GM19463 (cell line): ENCODE measurements around the gene RACGAP1.
A peak's percentile ranks its signal among the peaks of the same experiment; 100 is the strongest.

Source experiments
- ATAC-seq: cut with Tn5 transposase; IDR thresholded peaks from one replicate; pipeline ENCODE4 v1.9.1; 2021; ENCODE audit warnings: mild to moderate bottlenecking, moderate library complexity; ENCODE audit not compliant: unreplicated experiment

RACGAP1 gene, protein sequence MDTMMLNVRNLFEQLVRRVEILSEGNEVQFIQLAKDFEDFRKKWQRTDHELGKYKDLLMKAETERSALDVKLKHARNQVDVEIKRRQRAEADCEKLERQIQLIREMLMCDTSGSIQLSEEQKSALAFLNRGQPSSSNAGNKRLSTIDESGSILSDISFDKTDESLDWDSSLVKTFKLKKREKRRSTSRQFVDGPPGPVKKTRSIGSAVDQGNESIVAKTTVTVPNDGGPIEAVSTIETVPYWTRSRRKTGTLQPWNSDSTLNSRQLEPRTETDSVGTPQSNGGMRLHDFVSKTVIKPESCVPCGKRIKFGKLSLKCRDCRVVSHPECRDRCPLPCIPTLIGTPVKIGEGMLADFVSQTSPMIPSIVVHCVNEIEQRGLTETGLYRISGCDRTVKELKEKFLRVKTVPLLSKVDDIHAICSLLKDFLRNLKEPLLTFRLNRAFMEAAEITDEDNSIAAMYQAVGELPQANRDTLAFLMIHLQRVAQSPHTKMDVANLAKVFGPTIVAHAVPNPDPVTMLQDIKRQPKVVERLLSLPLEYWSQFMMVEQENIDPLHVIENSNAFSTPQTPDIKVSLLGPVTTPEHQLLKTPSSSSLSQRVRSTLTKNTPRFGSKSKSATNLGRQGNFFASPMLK

DNA sequence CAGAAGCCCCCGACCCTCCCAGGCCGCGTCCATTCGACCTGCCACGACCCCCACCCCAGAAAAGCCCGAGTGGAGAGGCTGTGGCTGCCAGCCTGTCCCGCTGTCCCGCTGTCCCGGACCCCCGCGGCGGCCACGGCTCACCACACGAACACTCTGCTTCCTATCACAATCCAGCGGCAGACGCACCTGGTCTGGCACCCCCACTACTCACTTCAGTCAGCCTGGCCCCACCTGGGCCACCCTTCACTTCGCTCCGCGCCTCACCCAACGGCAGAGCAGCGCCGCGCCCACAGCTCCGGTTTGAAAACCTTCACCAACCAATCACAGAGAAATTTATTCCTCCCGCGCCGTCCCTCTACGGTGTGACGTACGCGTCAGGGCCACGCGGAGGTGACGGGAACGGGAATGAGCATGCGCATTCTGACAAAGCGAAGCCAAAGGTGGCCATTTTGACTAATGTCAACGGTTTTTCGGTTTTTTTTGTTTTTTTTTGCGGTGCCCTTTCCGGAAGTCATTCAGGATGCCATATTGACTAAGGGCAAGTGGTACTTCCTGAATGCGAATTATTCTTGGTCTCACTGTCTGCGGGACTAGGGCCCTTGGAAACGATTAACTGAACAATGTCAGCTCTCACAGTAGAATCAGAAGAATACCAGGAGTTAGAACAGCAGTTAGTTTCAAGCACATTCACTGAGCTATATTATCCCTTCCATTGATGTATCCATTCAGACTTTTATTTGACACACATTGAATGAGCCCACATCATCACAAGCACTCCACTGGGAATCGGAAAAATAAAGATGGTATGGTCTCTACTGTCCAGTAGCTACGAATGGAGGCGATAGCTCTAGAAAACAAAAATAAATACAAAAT is at the start of gene RACGAP1:
Gene RACGAP1 (minus strand): TSS at position 308 of the 873 bp plus-strand sequence. CDS start 8,779 bp downstream, outside the sequence.
- ATAC-seq, result peak; percentile 98

DNA sequence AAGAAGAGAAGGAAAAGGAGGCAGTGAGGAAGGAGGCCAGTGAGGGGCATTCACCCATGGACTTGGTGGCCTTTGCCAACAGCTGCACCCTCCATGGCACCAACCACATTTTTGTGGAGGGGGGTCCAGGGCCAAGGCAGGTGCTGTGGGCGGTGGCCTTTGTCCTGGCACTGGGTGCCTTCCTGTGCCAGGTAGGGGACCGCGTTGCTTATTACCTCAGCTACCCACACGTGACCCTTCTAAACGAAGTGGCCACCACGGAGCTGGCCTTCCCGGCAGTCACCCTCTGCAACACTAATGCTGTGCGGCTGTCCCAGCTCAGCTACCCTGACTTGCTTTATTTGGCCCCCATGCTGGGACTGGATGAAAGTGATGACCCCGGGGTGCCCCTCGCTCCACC is 48.4 kb upstream of the RACGAP1 start:
- ATAC-seq, result no peak

DNA sequence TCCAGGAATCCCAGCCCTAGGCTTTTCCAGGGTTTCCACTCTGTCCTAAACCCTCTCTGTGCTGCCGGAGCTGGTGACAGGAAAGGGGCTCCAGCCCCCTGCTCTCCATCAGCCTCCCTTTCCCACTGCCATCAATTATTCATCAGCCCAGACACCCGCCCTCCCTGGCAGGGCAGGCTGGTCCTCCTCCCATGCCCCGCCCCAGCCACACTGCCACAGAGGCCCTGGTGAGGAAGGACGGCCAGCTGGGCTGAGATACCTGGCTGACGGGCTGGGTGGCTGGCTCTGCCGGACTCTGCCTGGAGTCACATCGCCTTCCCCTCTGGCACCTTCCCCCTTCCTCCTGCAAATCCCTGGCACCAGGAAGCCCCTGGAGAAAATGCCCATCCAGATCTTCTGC is 47.9 kb upstream of the RACGAP1 start:
- ATAC-seq, result no peak

DNA sequence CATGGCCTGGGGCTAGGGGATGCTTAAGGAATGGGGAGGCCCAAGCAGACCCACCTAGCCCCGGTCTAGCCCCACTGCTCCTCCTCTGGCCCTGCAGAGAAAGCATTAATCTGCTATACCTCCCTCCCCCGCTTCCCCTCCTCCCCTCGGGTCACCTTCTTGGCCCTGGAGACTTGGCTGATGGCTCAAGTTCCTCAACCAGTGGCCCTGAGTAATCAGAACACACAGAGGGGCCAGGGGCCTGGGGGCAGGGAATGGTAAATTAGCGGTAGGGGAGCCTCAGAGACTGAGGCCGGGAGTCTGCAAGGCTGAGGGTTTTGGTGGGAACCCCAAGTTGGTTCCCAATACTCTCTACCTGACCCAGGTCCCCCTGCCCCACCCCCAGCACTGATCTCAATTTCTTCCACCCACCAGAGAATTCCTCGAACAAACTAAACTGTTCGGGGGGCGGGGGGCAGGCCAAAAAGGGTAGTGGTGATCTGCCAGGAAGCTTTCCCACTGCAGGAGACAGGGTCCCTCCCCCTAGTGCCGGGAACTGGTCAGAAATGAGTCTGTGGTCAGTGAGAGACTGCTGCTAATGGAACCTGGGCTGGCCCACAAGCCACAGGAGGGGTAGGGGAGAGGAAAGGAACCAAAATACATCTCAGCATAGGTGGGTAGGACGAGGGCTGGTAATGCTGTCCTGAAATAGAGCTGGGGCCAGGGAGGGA is 47.1 kb upstream of the RACGAP1 start:
- ATAC-seq, result no peak

DNA sequence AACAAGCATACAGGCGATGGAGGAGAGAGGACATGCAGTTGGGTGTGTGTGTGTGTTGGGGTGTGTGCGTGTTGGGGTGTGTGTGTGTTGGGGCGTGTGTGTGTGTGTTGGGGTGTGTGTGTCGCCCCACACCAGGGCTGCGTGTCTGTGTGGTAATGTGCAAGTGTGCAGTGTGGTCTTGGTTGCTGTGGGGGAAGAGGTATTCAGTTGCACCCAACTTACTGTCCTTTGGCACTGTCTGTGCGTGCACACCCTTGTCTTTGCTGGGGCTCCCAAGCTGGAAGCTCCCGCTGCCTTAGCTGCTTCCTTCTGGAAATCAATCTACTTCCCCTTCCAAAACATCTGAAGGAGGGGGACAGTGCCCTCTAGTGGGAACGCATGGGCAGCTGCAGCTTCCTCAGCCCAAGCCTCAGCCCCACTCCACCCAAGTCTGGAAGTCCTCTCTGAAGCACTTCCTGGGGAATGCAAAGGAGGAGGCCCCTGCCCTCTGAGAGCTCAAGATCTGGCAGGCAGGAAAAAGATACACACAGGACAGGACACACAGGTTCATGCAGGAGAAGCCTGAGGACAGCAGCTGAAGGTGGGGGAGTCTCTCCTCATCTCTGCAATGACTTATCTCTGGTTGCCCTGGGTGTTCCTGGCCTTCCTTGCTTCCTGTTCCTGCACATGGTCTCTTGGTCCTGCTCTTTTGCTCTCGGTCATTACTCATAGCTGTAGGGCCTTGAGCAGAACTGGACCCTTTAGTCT is 45.2 kb upstream of the RACGAP1 start:
- no peak for ATAC-seq

DNA sequence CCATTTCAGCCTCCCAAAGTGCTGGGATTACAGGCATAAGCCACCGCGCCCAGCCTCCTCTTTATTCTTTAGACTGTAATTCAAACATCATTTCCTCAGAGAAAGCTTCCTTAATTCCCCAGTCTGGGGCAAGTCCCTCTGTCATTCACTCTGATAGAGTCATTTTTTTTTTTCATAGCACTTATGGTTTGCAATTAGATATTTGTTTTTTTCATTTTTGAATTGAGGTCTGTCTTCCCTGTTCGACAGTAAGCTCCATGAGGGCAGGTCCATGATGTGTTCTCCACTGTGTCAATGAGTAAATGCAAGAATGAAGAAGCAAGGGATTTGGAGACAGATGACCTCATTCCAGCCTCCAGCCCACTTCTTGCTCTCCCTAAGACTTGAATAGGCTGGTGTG is 44.2 kb upstream of the RACGAP1 start:
- ATAC-seq, result no peak

DNA sequence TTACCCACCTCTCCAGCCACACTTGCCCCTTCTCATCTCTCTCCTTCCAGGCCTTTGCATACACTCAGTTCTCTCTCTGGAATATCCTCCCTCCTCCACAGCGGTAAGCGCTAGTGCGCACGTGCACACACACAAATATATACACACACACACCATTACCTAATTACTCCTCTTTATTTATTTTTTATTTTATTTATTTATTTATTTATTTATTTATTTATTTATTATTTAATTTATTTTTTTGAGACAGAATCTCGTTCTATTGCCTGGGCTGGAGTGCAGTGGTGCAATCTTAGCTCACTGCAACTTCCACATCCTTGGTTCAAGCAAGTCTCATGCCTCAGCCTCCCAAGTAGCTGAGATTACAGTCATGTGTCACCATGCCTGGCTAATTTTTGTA is 43.8 kb upstream of the RACGAP1 start:
- no peak for ATAC-seq

DNA sequence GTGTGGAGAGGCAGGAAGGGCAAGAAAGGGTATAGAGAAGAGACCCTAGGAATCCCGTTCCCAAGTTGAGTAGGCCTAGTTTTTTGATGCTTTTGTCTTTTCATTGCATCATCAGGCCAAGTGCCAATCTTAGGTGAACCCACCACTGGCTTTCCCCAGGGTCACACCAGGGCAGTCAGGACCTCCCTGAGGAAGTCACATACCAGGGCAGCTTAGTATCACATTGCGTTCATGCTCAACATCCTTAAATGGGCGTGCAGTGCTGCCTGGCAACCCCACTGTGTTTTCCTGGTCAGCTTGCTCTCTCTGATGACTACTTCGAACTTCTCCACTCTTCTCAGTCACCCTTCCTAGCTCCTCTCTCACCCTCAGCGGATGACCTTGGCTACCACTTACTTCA is 41.1 kb upstream of the RACGAP1 start:
- ATAC-seq, result no peak

DNA sequence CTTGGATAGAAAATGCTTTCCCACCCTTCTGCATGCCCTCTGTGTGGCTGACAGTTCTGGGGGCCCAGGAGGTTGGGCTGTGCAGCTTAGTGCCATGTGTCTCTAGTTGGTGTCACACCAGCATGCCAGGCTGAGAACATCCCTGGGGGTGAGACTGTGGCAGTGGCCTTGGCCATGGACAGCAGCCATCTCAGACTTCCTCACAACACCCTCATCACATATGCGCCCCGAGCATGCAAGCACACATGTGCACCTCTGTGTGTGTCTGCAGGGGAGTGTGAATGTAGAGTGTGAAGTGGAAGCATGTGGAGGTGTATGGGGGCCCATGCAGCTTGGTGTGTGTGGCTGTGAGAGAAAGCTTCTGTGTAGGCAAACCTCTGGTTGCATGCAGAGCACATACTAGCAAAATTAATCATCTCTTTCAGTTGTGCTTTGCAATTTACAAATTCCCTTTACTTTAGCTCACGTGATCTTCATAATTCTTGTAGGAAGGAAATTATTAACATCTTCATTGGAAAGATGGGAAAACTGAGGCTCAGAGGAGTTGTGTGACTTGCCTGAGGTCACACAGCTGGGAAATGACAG is 40.5 kb upstream of the RACGAP1 start:
- ATAC-seq, result no peak

DNA sequence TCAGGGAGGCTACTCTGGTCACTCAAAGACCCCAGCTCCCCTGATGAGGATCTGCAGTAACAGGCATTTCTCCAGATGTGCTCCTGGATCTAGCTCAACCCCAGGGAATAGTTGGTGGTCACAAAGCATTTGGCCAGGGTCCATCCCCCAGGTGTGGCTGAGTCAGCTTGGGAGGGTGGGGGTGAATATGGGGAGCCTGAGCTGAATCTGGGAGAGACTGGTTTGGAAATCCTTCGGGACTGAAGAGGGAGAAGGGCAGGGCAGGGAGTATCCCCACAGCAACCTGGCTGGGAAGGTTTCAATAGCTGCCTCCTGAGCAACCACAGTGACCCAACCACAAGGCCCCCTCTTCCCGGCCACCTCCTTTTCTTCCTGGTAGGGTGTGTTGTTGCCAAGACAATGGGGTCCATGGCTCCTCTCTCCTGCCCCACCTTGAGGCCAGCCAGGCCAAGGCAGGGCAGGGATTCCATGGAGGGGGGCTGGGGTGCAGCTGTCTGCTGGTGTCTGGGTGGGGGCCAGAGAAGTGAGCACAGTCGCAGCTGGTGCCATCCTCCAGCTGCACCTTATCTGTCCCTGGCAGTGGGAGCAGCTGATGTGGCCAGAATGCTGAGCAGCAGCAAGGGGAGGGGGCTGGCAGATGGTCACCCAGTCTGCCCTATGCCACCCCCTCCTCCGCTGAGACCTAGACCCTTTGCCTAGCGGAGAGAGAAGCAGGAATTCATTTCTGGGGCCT is 37.6 kb upstream of the RACGAP1 start:
- ATAC-seq, result no peak

DNA sequence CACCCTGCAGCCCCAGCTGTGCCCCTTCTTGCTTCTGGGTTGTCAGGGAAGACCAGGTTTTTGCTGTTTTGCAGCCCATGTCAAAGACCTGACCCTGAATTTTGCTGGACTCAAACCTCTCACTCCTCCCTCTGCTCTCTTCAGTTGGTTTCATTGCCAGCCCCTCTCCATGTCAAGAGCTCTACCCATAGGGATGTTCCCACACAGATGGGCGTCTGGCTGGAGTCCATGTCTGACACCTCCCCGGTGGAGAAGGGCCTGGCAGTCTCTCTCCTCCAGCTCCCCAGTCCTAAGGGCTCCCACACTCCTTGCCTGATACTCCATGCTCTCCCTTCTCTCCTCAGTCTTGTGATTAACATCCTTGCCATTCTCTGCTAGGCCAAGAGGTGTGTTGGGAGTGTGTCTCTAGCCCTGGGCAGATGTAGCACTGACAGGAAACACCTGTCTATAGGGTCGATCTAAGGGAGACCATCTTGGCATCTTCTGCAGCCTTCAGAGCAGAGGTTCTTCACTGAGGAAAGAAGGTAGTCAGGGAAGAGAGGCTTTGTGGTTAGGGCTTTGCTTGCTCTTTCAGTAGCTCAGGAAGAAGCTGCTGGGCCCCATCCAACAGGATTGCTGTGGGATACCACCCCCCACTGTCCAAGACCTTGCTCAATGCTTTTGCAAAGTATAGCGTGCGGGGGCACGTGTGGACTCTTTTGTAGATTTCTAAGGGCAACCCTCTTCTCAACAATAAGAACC is 36.8 kb upstream of the RACGAP1 start:
- no peak for ATAC-seq

DNA sequence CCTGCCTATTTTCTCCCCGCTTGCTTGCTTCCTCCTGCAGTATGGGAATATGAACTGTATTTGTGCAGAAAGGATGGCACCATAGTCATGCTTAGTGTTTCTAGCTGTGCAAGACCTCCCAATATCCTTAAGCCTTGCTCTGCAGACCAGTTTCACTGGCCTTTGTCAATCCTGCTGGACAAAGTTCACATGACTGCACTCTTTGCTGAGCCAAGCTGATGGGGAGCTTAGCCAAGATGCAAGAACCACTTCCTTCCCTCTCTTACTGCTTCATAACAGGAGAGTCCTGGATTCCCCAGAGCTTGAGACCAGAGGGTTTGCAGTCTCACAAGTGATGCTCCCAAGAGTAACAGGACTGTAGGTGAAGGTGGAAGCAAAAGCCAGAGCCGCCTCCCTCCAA is 35.9 kb upstream of the RACGAP1 start:
- no peak for ATAC-seq

DNA sequence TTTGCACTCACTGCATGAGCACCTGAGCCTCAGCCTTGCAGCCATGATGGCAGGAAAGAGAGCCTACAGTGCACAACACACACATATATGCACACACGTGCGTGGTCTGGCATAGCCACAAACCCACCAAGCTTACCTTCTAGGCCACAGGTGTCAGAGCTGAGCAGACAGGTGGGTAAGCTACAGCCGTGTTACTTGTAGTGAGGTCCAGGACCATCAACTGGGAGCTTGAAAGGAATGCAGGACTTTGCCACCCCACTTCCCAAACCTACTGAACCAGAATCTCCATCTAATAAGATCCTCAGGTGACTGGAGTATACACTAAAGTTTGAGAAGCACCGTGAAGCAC is 34.8 kb upstream of the RACGAP1 start:
- ATAC-seq, result no peak

DNA sequence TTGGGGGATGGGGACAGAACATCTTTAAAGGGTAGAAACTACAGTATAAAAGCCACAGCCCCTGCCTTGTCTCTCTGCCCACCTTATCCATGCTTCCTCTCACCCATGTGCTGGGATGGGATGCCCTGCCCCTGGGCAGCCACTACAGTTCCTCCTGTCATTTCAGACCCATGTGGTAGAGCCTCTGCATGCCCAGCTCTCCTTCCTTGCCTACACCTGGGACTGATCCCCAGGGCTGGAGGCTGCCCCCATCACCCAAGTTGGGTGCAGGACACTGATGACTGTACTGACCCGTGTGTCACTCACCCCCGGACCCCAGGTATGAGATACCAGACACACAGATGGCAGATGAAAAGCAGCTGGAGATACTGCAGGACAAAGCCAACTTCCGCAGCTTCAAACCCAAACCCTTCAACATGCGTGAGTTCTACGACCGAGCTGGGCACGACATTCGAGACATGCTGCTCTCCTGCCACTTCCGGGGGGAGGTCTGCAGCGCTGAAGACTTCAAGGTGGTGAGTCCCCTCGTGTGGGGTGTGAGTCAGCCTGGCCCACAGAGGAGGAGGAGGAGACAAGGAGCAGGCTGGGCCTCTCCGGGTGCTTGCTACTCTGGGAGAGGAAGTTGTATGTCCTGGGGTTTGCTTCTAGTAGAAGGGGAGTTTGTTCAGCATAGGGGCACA is 34.3 kb upstream of the RACGAP1 start:
- no peak for ATAC-seq

DNA sequence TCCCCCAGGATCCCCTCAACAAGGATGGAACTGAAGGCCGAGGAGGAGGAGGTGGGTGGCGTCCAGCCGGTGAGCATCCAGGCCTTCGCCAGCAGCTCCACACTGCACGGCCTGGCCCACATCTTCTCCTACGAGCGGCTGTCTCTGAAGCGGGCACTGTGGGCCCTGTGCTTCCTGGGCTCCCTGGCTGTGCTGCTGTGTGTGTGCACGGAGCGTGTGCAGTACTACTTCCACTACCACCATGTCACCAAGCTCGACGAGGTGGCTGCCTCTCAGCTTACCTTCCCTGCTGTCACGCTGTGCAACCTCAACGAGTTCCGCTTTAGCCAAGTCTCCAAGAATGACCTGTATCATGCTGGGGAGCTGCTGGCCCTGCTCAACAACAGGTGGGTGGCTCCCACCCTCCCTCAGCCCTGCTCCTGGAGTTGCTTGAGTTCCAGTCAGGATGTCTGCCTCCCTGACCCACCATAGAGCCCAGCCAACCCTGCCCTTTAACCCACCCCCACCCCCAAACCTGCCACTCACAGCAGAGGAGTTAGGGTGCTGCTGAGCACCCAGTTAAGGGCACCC is 33.5 kb upstream of the RACGAP1 start:
- ATAC-seq, result no peak

DNA sequence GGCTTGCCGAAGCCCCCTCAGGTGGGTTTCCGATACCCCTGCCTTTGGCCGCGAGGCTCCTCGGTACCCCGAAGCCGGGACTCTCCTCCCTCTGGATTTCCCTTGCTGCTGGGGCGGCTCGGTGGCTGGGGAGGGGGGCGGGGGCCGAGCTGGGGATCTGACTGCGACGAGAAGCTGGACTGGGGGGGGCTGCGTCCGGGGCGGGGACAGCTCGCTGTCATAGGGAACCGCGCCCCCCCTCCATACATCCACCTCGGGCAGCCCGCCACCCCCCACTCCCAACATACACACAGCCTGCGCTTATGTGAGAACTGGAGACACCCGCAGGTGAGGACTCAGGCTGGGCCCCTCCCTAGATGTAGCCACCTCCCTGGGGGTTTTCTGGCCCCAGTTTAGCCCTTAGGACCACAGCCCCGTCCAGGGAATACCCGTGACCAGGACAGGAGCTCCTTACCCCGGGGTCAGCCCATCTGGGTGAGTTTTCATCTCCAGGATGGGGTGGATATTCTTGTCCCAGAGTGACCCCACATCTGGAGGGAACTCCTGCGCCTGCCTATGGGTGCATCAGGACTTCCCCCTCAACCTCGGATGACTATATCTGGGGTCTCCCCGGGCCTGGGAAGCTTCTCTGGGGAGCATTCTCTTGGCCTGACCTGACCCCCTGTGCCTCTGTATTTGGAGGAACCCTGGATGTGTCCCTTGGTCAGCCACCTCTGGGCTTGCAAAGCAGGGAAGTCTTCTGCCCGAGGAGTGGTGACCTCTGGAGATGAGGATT is 32.8 kb upstream of the RACGAP1 start:
- no peak for ATAC-seq
